Parathyroid adenoma (tissue), 2 donors: ENCODE measurements around the gene SLC17A6.

Experiments used
- H2AFZ ChIP-seq: fragments of 300-600 bp; sonication (generic); one replicate; pipeline ENCODE4 v1.7.0; 2017; ENCODE audit warnings: antibody characterized with exemption, mild to moderate bottlenecking
- H3K27ac ChIP-seq: fragments of 300-600 bp; sonication (generic); one replicate; pipeline ENCODE4 v1.7.0; 2017
- H3K27me3 ChIP-seq: fragments of 300-600 bp; sonication (generic); one replicate; pipeline ENCODE4 v1.7.0; 2017; ENCODE audit warnings: low read length; ENCODE audit not compliant: control insufficient read depth, insufficient read depth
- H3K36me3 ChIP-seq: fragments of 300-600 bp; sonication (generic); one replicate; pipeline ENCODE4 v1.7.0; 2017; ENCODE audit warnings: low read length; ENCODE audit not compliant: control insufficient read depth, insufficient read depth
- H3K4me1 ChIP-seq: fragments of 300-600 bp; sonication (generic); one replicate; pipeline ENCODE4 v1.7.0; 2017; ENCODE audit warnings: control low read depth
- H3K4me2 ChIP-seq: fragments of 300-600 bp; sonication (generic); one replicate; pipeline ENCODE4 v1.7.0; 2017; ENCODE audit warnings: low read length
- H3K4me3 ChIP-seq: fragments of 300-600 bp; sonication (generic); one replicate; pipeline ENCODE4 v1.7.0; 2017; ENCODE audit warnings: low read depth, low read length
- H3K79me2 ChIP-seq: fragments of 300-600 bp; sonication (generic); one replicate; pipeline ENCODE4 v1.7.0; 2017; ENCODE audit warnings: control low read depth
- H3K9ac ChIP-seq: fragments of 300-600 bp; sonication (generic); one replicate; pipeline ENCODE4 v1.7.0; 2017; ENCODE audit warnings: mild to moderate bottlenecking
- H3K9me3 ChIP-seq: fragments of 300-600 bp; sonication (generic); one replicate; pipeline ENCODE4 v1.7.0; 2017; ENCODE audit warnings: low read length; ENCODE audit not compliant: control insufficient read depth
- TF ChIP-seq, protein P1 (sequence below): fragments of 300-600 bp; sonication (generic); IDR thresholded peaks from one replicate; pipeline ENCODE4 v1.7.0; 2017; ENCODE audit warnings: antibody characterized with exemption, mild to moderate bottlenecking
- donor health status: primary hyperparathyroidism.

The SLC17A6 gene

GRCh38 chr11:22331771-22332170 lies 6.4 kb upstream of the SLC17A6 start:
- no peak overlapping the region for H3K4me2 ChIP-seq
- H3K27me3 ChIP-seq = no peaks in the 10 kb centered on the region
- H2AFZ ChIP-seq = no peak overlapping the region
- H3K4me3 ChIP-seq = no peak overlapping the region
- no peaks in the 10 kb centered on the region for H3K4me1 ChIP-seq
- TF ChIP-seq, protein P1, sequence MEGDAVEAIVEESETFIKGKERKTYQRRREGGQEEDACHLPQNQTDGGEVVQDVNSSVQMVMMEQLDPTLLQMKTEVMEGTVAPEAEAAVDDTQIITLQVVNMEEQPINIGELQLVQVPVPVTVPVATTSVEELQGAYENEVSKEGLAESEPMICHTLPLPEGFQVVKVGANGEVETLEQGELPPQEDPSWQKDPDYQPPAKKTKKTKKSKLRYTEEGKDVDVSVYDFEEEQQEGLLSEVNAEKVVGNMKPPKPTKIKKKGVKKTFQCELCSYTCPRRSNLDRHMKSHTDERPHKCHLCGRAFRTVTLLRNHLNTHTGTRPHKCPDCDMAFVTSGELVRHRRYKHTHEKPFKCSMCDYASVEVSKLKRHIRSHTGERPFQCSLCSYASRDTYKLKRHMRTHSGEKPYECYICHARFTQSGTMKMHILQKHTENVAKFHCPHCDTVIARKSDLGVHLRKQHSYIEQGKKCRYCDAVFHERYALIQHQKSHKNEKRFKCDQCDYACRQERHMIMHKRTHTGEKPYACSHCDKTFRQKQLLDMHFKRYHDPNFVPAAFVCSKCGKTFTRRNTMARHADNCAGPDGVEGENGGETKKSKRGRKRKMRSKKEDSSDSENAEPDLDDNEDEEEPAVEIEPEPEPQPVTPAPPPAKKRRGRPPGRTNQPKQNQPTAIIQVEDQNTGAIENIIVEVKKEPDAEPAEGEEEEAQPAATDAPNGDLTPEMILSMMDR = no peak
- H3K9ac ChIP-seq = no peak overlapping the region
- no peaks in the 10 kb centered on the region for H3K9me3 ChIP-seq
- no peaks in the 10 kb centered on the region for H3K36me3 ChIP-seq
- H3K79me2 ChIP-seq = no peaks in the 10 kb centered on the region
- H3K27ac ChIP-seq = no peak overlapping the region

GRCh38 chr11:22336587-22336986 lies 1.6 kb upstream of the SLC17A6 start:
- TF ChIP-seq, protein P1 = no peak
- no peaks in the 10 kb centered on the region for H3K27me3 ChIP-seq
- no peak overlapping the region for H2AFZ ChIP-seq
- H3K9ac ChIP-seq = no peak overlapping the region
- no peaks in the 10 kb centered on the region for H3K36me3 ChIP-seq
- H3K9me3 ChIP-seq = no peaks in the 10 kb centered on the region
- no peak overlapping the region for H3K4me2 ChIP-seq
- H3K27ac ChIP-seq = no peak overlapping the region
- H3K4me3 ChIP-seq = no peak overlapping the region
- H3K79me2 ChIP-seq = no peaks in the 10 kb centered on the region
- H3K4me1 ChIP-seq = no peaks in the 10 kb centered on the region

DNA sequence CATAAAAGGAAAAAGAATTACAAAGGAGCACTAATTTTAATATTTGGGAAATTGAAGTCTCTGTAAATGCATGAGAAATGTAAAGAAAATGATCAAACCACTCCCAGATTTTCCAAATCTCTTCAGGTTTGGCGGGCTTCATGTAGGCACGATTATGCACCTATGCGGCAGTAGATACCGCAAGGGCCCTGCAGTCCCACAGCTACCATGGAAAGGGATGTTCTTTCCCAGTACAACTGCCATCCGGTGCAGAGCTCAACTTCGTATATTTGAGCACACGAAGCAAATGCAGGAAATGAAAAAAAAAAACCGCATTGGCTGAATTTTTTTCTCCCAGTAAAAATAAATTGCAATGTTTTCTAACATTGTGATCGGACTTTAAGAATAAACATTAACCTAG lies 1.4 kb downstream of the SLC17A6 start:
- Histone ChIP-seq H3K27ac (no peak overlapping the region), H2AFZ (no peak overlapping the region), H3K27me3 (no peaks in the 10 kb centered on the region), H3K9me3 (no peaks in the 10 kb centered on the region), H3K4me2 (no peak overlapping the region), H3K9ac (no peak overlapping the region), H3K4me1 (no peaks in the 10 kb centered on the region), H3K79me2 (no peaks in the 10 kb centered on the region), H3K4me3 (no peak overlapping the region), H3K36me3 (no peaks in the 10 kb centered on the region)
- TF ChIP-seq, protein P1 = no peak

- no peaks in the 10 kb centered on the region for H3K36me3 ChIP-seq
- H2AFZ ChIP-seq = no peak overlapping the region
- H3K9ac ChIP-seq = no peak overlapping the region
- no peaks in the 10 kb centered on the region for H3K4me1 ChIP-seq
- TF ChIP-seq, protein P1 = no peak
- H3K27me3 ChIP-seq = no peaks in the 10 kb centered on the region
- no peak overlapping the region for H3K4me3 ChIP-seq
- H3K9me3 ChIP-seq = no peaks in the 10 kb centered on the region
- H3K79me2 ChIP-seq = no peaks in the 10 kb centered on the region
- no peak overlapping the region for H3K4me2 ChIP-seq
- no peak overlapping the region for H3K27ac ChIP-seq
Measured at GRCh38 chr11:22340235-22340634, 2.1 kb downstream of the SLC17A6 start.

DNA sequence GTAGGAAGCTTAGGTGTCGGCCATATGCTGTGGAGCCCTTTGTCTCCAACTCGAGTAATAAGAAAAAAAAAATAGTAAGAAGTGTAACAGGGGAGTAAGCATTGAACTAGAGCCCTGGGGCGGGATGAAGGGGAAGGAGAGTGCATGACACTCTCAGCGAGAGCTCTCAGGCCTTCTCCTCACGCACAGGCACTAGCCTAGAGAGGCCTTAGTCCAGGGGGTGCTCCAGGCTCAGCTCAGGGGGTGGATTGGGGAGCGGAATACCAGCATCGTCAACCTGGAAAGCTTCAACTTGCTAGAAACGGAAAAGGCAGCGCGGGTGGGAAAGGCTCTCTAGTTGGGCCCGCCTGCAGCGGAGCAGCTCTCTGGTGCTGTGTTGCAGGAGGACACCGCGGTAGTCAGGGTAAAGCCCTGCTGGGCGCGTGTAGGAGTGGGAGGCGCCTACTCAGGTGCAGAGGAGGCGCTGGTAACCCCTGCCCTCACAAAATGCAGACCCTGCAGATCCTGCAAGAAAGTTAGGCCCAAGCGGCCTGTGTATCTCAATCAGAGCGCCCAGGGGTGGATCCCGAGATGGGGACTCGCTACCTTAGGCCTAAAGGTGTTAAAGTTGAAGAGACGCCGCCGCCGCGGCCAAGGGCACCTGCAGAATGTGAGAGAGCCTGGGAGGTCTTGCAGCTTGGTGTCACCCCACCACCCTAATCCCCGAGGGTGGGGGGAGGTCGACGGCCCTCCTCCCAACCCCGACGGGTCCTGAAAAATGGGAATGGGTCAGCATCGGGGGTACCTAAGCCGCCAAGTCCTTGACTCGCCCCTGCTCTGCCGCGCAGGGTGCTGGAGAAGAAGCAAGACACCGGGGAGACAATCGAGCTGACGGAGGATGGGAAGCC lies 2.8 kb downstream of the SLC17A6 start:
- no peak overlapping the region for H3K9ac ChIP-seq
- no peaks in the 10 kb centered on the region for H3K79me2 ChIP-seq
- H3K4me3 ChIP-seq = no peak overlapping the region
- no peaks in the 10 kb centered on the region for H3K36me3 ChIP-seq
- H3K4me2 ChIP-seq = no peak overlapping the region
- H2AFZ ChIP-seq = no peak overlapping the region
- no peak overlapping the region for H3K27ac ChIP-seq
- no peaks in the 10 kb centered on the region for H3K4me1 ChIP-seq
- H3K27me3 ChIP-seq = no peaks in the 10 kb centered on the region
- no peaks in the 10 kb centered on the region for H3K9me3 ChIP-seq
- TF ChIP-seq, protein P1 = no peak
